ENCODE measurements around the gene ERCC3. TPM values are rescaled to one million over a fixed set of nuclear protein-coding genes. Genes with fewer than 3 reads are reported as not detected.
"Not testable (repeated sequence)": the region's sequence is repeated elsewhere in the genome, so short reads cannot be mapped to it uniquely, and the experiment has no call there.

Gene ERCC3
- total RNA-seq, 6 donors from 2014 or later = 32.1 to 178 (median 49.8) TPM

- 20 to 24% methylated on average over 10 of the region's 10 CpGs for WGBS, 2 donors
- peak; percentile 76 to 93 for ATAC-seq (ENCODE audit: low FRiP score in 2 of 2)
- peak overlapping the region in 2 of 4 donors; percentile 28 to 54 for H3K27ac ChIP-seq
Observed at GRCh38 chr2:127226520-127227263, 67.3 kb downstream of the ERCC3 start.

GRCh38 chr2:127226132-127226519 lies 67.8 kb downstream of the ERCC3 start:
- Histone ChIP-seq H3K27me3 (peaks cover 0 to 3% (median 0%) of the 10 kb centered on the region in 4 donors), H3K27ac (peak overlapping the region in 1 of 4 donors; percentile 19), H3K36me3 (no peaks in the 10 kb centered on the region), H3K4me1 (peaks cover 0 to 15% (median 6%) of the 10 kb centered on the region in 4 donors), H3K9me3 (no peaks in the 10 kb centered on the region), H3K4me3 (peak overlapping the region in 1 of 4 donors; percentile 13)
- no peak for DNase-seq
- TF ChIP-seq POLR2A (IDR thresholded peaks at IDR 0.05) = no peak
- TF ChIP-seq CTCF (IDR thresholded peaks at IDR 0.05) = no peak
- TF ChIP-seq POLR2AphosphoS5 (IDR thresholded peaks at IDR 0.05) = no peak
- TF ChIP-seq EP300 (IDR thresholded peaks at IDR 0.05) = no peak
- WGBS, 2 donors = 58 to 62% methylated on average over 6 to 9 of the region's 9 CpGs
- no peak for ATAC-seq (ENCODE audit: low FRiP score in 2 of 2)

More at GRCh38 chr2:127226520-127227263, 67.3 kb downstream of the ERCC3 start:
- Histone ChIP-seq H3K9me3 (no peaks in the 10 kb centered on the region), H3K27me3 (no peaks in the 10 kb centered on the region), H3K36me3 (no peaks in the 10 kb centered on the region), H3K4me1 (peaks cover 0 to 15% (median 6%) of the 10 kb centered on the region in 4 donors), H3K4me3 (peak overlapping the region in 1 of 4 donors; percentile 13)
- TF ChIP-seq EP300 (IDR thresholded peaks at IDR 0.05) (peak; percentile 9 to 84 (median 20)), POLR2AphosphoS5 (IDR thresholded peaks at IDR 0.05) (peak; percentile 58 to 62), CTCF (IDR thresholded peaks at IDR 0.05) (no peak), POLR2A (IDR thresholded peaks at IDR 0.05) (no peak)
- DNase-seq = peak in 1 of 2 donors; percentile 87

- Histone ChIP-seq H3K36me3 (no peaks in the 10 kb centered on the region), H3K27ac (no peak overlapping the region), H3K4me1 (peaks cover 5 to 21% (median 8%) of the 10 kb centered on the region in 4 donors), H3K4me3 (no peak overlapping the region), H3K9me3 (no peaks in the 10 kb centered on the region), H3K27me3 (peaks cover 0 to 10% (median 0%) of the 10 kb centered on the region in 4 donors)
- WGBS, 2 donors = 72% methylated on average over 12 of the region's 12 CpGs
- no peak for ATAC-seq (ENCODE audit: low FRiP score in 2 of 2)
- no peak for DNase-seq
- TF ChIP-seq EP300 (IDR thresholded peaks at IDR 0.05) (no peak), POLR2AphosphoS5 (IDR thresholded peaks at IDR 0.05) (no peak), POLR2A (IDR thresholded peaks at IDR 0.05) (no peak), CTCF (IDR thresholded peaks at IDR 0.05) (no peak)
Observed at GRCh38 chr2:127225186-127225960, 68.6 kb downstream of the ERCC3 start.

GRCh38 chr2:127224135-127224534 lies 69.8 kb downstream of the ERCC3 start:
- not testable (repeated sequence) for H3K9me3 ChIP-seq; H3K4me3 ChIP-seq; H3K36me3 ChIP-seq; DNase-seq; H3K27ac ChIP-seq; ATAC-seq (ENCODE audit: low FRiP score in 2 of 2)
- Histone ChIP-seq H3K4me1 (peaks cover 16 to 34% (median 19%) of the 10 kb centered on the region in 4 donors), H3K27me3 (peaks cover 0 to 21% (median 4%) of the 10 kb centered on the region in 4 donors)
- WGBS, 2 donors = 63 to 64% methylated on average over 5 of the region's 5 CpGs

All from upper lobe of left lung (tissue), 6 donors.